Loucy (cell line): Measurements from ENCODE around the gene LARP1B.
"Not testable (repeated sequence)": the region's sequence is repeated elsewhere in the genome, so short reads cannot be mapped to it uniquely, and the experiment has no call there.

Source experiments
- EZH2phosphoT487 ChIP-seq: fragments of 200-600 bp; IDR thresholded peaks from 2 replicates; pipeline ENCODE4 v1.6.1; 2018; ENCODE audit warnings: antibody characterized with exemption, mild to moderate bottlenecking, moderate library complexity, borderline replicate concordance
- TF ChIP-seq, protein P1 (sequence below): fragments of 200-600 bp; sonication (generic); conservative IDR thresholded peaks from 2 replicates; pipeline ENCODE4 v1.5.1; 2014; ENCODE audit warnings: mild to moderate bottlenecking, antibody characterized with exemption, low read length

DNA sequence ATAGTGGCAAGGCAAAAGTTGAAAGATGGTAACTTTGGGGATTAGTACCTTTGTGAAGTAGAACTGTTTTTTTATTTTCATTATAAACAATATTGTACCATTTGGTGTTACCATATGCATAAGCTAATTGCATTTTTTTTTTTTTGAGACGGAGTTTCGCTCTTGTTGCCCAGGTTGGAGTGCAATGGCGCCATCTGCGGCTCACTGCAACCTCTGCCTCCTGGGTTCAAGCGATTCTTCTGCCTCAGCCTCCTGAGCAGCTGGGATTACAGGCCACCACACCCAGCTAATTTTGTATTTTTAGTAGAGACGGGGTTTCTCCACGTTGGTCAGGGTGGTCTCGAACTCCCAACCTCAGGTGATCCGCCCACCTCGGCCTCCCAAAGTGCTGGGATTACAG is 9.9 kb upstream of the LARP1B start:
- TF ChIP-seq, protein P1, sequence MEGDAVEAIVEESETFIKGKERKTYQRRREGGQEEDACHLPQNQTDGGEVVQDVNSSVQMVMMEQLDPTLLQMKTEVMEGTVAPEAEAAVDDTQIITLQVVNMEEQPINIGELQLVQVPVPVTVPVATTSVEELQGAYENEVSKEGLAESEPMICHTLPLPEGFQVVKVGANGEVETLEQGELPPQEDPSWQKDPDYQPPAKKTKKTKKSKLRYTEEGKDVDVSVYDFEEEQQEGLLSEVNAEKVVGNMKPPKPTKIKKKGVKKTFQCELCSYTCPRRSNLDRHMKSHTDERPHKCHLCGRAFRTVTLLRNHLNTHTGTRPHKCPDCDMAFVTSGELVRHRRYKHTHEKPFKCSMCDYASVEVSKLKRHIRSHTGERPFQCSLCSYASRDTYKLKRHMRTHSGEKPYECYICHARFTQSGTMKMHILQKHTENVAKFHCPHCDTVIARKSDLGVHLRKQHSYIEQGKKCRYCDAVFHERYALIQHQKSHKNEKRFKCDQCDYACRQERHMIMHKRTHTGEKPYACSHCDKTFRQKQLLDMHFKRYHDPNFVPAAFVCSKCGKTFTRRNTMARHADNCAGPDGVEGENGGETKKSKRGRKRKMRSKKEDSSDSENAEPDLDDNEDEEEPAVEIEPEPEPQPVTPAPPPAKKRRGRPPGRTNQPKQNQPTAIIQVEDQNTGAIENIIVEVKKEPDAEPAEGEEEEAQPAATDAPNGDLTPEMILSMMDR: peak; percentile 51
- not testable (repeated sequence) for TF ChIP-seq EZH2phosphoT487
